ENCODE data around the gene SLC25A19.

DNA sequence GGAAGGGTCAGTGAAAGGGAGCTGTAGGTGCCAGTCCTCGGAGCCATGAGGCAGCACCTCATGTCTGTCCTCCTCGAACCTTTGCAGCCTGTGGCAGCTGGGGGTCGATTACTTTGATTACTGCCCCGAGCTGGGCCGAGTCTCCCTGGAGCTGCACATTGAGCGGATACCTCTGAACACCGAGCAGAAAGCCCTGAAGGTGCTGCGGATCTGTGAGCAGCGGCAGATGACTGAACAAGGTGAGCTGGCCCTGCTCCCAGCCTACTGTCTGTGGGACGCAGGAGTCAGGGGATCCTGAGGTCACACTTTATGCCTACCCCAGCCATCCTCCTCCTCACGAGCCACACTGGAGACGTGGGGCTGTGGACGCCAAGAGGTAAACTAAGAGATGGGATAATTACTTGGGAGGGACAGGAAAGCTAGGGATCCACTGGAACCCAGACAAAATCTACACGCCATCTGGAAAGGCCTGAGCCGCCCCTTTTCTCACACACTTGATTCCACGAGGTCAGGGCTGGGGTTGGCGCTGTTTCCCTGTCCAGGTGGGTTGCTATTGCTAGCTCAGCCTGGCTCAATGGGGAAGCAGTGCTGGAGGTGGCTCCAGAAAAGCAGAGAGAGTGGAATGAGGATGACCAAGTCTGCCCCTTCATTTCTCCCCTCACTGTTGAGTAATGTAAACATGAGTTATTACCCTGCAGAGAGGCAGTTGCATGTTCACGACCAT is 57.3 kb downstream of the SLC25A19 start:
- no peak for TF ChIP-seq CTCF (IDR thresholded peaks at IDR 0.05; ENCODE audit: insufficient read depth, low read depth, low read length)
- no peak for TF ChIP-seq EZH2 (IDR thresholded peaks at IDR 0.05; ENCODE audit: insufficient read depth, low read length)
